ENCODE results near the gene FOXP1. TPM values are rescaled to one million over a fixed set of nuclear protein-coding genes. Genes with fewer than 3 reads are reported as not detected.

FOXP1 gene
- total and polyA plus RNA-seq, 2 of the 8 experiments (the other 6 are each of a cell fraction or from before 2014, with no cell fraction given), result 13.9 to 25.4 TPM

- H3K23ac ChIP-seq (ENCODE audit: insufficient read length), result no peak overlapping the region
- no peaks in the 10 kb centered on the region for H3K36me3 ChIP-seq (ENCODE audit: control insufficient read depth in 2 of 4, insufficient read depth in 4 of 4, low read length in 3 of 4)
- H3K9ac ChIP-seq (replicated peaks in 1 of 4; ENCODE audit: extremely low read depth in 1 of 4, low read depth in 3 of 4, low read length in 3 of 4), result no peak overlapping the region
- no peak overlapping the region for H2BK20ac ChIP-seq (ENCODE audit: low read length)
- no peaks in the 10 kb centered on the region for H3K9me3 ChIP-seq (ENCODE audit: insufficient read depth in 2 of 2, low read depth in 1 of 2, low read length in 1 of 2)
- H3K4ac ChIP-seq (replicated peaks; ENCODE audit: insufficient read length, low read depth, low read length), result no peak overlapping the region
- H3K4me3 ChIP-seq (ENCODE audit: extremely low read depth in 1 of 4, insufficient read depth in 2 of 4, low read depth in 3 of 4, low read length in 4 of 4), result no peak overlapping the region
- no peak overlapping the region for H3K18ac ChIP-seq (ENCODE audit: extremely low read depth, low read length)
- POLR2A ChIA-PET (ENCODE audit: partially characterized antibody), result interaction anchor here (0.7 kb wide), 1 partner anchor 10 kb away, joined by 3 read pairs; no protein-coding TSS in a partner anchor
- FAIRE-seq (no peak), DNase-seq (ENCODE audit: low read depth in 1 of 2, low spot score in 2 of 2) (no peak)
- no peak overlapping the region for H3K27ac ChIP-seq (ENCODE audit: low read depth, low read length)
- no peak overlapping the region for H2AFZ ChIP-seq (ENCODE audit: low read length)
- TF ChIP-seq ATF3 (IDR thresholded peaks at IDR 0.05; ENCODE audit: insufficient read depth, low read depth, low read length), result no peak
- TF ChIP-seq GTF2F1 (IDR thresholded peaks at IDR 0.05; ENCODE audit: borderline replicate concordance, low read depth, low read length), result no peak
- no peak for TF ChIP-seq SP1 (IDR thresholded peaks at IDR 0.05; ENCODE audit: low read depth, low read length)
- no peak for TF ChIP-seq SIRT6 (IDR thresholded peaks at IDR 0.05; ENCODE audit: low read length)
- no peak for TF ChIP-seq KDM5A (IDR thresholded peaks at IDR 0.05; ENCODE audit: low read length)
- no peak for TF ChIP-seq TAF7 (optimal IDR thresholded peaks at IDR 0.05; ENCODE audit: borderline replicate concordance, low read depth, low read length)
- H4K5ac ChIP-seq (ENCODE audit: insufficient read length, low read depth, low read length), result no peak overlapping the region
- H2BK12ac ChIP-seq (ENCODE audit: low read depth, low read length), result no peak overlapping the region
- CTCF ChIA-PET (ENCODE audit: partially characterized antibody), result interaction anchor here (0.6 to 1.6 kb wide), 3 partner anchors 11 to 188 kb away, joined by 3 to 4 read pairs (median 3); no protein-coding TSS in a partner anchor
- H3K4me2 ChIP-seq (ENCODE audit: insufficient read depth in 1 of 2, low read depth in 2 of 2, low read length in 2 of 2), result no peak overlapping the region
- H2BK15ac ChIP-seq (ENCODE audit: low read length), result no peak overlapping the region
- H2BK120ac ChIP-seq (replicated peaks; ENCODE audit: low read depth, low read length), result no peak overlapping the region
- peaks cover 9 to 39% (median 23%) of the 10 kb centered on the region in 4 experiments for H3K4me1 ChIP-seq (replicated peaks in 1 of 4; ENCODE audit: control insufficient read depth in 3 of 4, insufficient read depth in 4 of 4, low read length in 3 of 4)
- 0 out of 4 replicates have a peak, but pooled peaks cover 0 to 4% of the 10 kb centered on the region in 2 experiments for H3K79me2 ChIP-seq (ENCODE audit: control insufficient read depth in 1 of 2, insufficient read depth in 2 of 2, low read length in 2 of 2)
- H3K27me3 ChIP-seq (replicated peaks in 1 of 4; ENCODE audit: control insufficient read depth in 3 of 4, extremely low read depth in 1 of 4, insufficient read depth in 3 of 4, low read length in 3 of 4), result no peaks in the 10 kb centered on the region
- no peak overlapping the region for H4K91ac ChIP-seq (replicated peaks; ENCODE audit: insufficient read length, low read length)
- no peak overlapping the region; the same call in 1 of the 2 replicates for H4K8ac ChIP-seq (ENCODE audit: extremely low read depth, insufficient read depth, low read length)
- H2AK5ac ChIP-seq (ENCODE audit: low read depth, low read length), result no peak overlapping the region
- H3K23me2 ChIP-seq (ENCODE audit: low read depth, low read length), result no peaks in the 10 kb centered on the region
- no peak overlapping the region for H3K56ac ChIP-seq (replicated peaks; ENCODE audit: insufficient read length, low read depth, low read length)
- no peaks in the 10 kb centered on the region; the same call in 1 of the 2 replicates for H3K79me1 ChIP-seq (ENCODE audit: low read depth, low read length)
- no peaks in the 10 kb centered on the region for H4K20me1 ChIP-seq (replicated peaks in 1 of 2; ENCODE audit: control insufficient read depth in 1 of 2, insufficient read depth in 2 of 2, low read length in 2 of 2)
- 91% methylated on average over 2 of the region's 2 CpGs; no CpG with 5 or more reads in 1 of the 2 experiments for WGBS, 2 experiments (ENCODE audit: extremely low coverage in 1 of 2, insufficient coverage in 1 of 2, insufficient read length in 1 of 2, insufficient replicate concordance in 2 of 2, low coverage in 1 of 2, low lambda C conversion rate in 2 of 2, missing lambda C conversion rate in 1 of 2)
- H2BK5ac ChIP-seq (ENCODE audit: low read depth, low read length), result no peak overlapping the region
- H3K14ac ChIP-seq (ENCODE audit: insufficient read length), result no peak overlapping the region
These were observed 429.8 kb downstream of the FOXP1 start for GRCh38 chr3:71153713-71154112.

All from H1 (cell line).